HuH-7.5 (cell line): ENCODE results near the gene CPA1.

Source experiments
- DNase-seq: peaks from one replicate; pipeline ENCODE4 v3.0.0; 2011; ENCODE audit warnings: low spot score

Gene CPA1

DNA sequence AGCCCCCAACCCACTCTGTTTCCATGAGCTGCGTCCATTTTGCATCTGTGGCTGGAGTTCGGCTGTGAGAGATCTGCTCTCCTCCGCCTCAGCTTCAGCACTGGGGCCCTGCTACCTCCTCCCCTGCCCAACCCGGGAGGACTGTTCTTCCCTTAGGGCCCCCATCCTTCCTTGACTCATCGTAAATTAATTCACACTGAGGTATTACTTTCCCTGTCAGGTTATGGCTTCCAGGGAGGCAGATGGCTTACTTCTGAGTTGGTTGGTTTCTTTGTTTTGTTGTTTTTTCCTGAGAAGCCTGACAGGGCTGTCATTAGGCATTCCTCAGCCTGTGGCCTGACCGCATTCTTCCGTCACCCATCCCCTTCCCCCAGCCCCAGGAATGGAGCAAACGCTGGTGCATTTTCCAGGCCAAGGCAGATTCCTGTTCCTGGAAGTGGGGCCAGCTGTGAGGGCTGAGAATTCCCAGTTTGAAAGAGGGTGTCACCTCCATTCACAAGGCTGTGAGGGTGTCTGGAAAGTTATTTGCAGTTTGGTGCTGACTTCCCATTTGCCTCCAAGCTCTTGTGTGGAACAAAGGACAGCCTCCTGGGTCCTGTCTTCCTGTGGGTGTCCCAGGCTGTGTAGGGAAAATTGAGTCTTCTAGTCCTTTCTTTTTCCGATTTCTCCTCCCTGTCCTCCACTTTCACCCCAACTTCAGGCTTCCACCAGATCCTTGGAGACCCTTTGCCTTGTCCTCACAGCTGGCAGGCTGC is 24.0 kb upstream of the CPA1 start:
- DNase-seq: no peak

DNA sequence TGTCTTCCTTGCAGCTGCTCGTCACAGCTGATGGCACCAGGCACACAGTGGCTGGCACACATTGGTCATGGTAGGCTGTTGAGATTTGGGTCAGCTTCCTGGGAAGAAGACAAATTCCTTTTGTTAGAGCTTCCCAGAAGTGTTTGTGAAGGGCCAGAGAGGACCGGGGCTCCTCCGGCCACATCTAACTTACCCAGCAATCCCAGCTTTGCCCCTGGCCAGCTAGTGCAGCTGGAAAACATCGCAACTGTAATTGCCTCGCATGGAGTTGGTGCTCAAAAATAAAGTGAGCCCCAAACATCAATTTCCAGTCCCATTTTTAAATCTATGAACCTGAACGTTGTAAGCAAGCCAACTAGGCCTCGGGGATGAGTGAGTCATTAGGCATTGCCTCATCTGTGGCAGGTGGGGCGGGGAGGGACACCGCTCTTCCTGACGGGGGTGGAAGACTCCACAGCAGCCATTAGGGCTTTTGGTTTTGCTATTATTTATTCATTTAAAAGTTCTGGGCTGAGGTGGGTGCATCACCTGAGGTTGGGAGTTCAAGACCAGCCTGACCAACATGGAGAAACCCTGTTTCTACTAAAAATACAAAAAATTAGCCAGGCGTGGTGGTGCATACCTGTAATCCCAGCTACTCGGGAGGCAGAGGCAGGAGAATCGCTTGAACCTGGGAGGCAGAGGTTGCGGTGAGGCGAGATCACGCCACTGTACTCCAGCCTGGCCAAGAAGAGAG is 23.2 kb upstream of the CPA1 start:
- no peak for DNase-seq

- no peak for DNase-seq
Observed at GRCh38 chr7:130358471-130358870, 21.8 kb upstream of the CPA1 start.

DNA sequence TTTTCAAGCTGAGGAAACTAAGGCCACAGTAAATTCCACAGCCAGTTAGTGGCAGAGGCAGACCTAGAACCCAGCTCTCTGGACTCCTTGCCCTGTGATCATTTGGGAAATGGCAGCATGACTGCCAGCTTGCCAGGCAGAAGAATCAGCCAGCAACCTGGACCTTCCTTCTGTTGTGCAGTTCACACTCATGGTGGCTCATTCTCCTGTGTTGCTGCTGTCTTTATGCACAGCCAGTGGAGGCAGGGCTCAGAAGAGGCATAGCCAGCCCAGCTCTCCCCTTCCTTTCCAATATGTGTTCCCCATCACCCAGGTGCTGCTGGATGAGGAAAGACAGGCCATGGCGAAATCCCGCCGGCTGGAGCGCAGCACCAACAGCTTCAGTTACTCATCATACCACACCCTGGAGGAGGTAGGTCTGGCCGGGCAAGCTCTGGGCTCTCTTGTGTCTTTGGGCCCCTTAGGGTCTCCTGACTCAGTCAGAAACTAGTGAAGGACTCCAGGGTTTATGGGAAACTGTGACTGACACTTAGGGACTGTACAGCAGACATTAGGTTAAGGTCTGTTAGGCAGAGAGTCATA is 20.9 kb upstream of the CPA1 start:
- no peak for DNase-seq

DNA sequence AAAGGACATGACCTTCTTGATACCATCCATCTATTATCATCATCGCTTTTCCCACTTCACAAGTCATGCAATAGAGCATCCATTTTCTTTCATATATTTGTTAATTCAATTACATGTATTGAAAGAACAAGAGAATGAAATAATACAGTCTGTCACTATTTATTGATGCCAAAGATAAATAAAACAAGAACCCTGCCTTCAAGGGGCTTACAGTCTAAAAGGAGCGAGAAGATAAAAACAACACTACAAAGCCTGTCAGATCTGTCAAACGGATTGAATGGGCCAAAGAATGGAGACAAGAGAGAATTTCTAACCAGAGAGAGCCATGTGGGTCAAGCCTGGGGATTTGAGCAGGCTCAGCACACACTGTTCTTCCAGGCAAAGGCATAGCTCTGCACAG is 19.8 kb upstream of the CPA1 start:
- DNase-seq: no peak

DNA sequence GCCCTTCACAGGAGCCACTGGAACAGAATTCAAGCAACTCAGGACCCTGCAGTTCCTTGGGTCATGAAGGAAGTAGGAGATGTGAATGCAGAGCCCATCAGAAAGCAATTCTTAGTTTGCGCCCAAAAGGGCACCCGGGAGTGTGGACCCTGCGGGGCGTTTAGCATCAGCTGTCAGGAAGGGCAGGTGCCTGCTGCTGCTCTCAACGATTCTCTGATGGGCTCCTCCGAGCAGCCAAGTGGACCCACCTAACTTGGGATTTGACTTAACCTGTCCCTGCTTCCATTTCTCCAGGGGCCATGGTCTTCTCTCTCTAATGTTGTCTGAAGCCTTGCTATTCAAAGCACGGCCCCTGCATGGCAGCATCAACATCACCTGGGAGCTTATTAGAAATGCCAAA is 18.6 kb upstream of the CPA1 start:
- no peak for DNase-seq

GRCh38 chr7:130362251-130362816 is 18.0 kb upstream of the CPA1 start:
- no peak for DNase-seq

- no peak for DNase-seq
Observed at GRCh38 chr7:130363026-130363847, 17.1 kb upstream of the CPA1 start.

GRCh38 chr7:130364451-130364850 is 15.8 kb upstream of the CPA1 start:
- DNase-seq: no peak

GRCh38 chr7:130365088-130365487 is 15.2 kb upstream of the CPA1 start:
- no peak for DNase-seq

GRCh38 chr7:130365511-130366441 is 14.5 kb upstream of the CPA1 start:
- DNase-seq: no peak

- no peak for DNase-seq
Observed at GRCh38 chr7:130366564-130366963, 13.7 kb upstream of the CPA1 start.

- DNase-seq: no peak
Observed at GRCh38 chr7:130367088-130367755, 13.1 kb upstream of the CPA1 start.

GRCh38 chr7:130367836-130368746 is 12.2 kb upstream of the CPA1 start:
- DNase-seq: no peak

GRCh38 chr7:130369110-130369711 is 11.1 kb upstream of the CPA1 start:
- peak; percentile 78 for DNase-seq

- DNase-seq: no peak
Observed at GRCh38 chr7:130369831-130370550, 10.3 kb upstream of the CPA1 start.

- no peak for DNase-seq
Observed at GRCh38 chr7:130371046-130371445, 9.2 kb upstream of the CPA1 start.
